HepG2 (cell line): ENCODE results near the gene KATNAL1. TPM values are rescaled to one million over a fixed set of nuclear protein-coding genes. Genes with fewer than 3 reads are reported as not detected.

Experiments
- ATAC-seq: fragments of 200-7000 bp; cut with Tn5 transposase; 3 replicates; pipeline ENCODE4 v1.9.1; 2020; ENCODE audit warnings: mild to moderate bottlenecking, moderate library complexity
- BruUV-seq: library from RNA; stranded (reverse); fragments of 400-500 nt; replicated peaks from 2 replicates; lab custom pipeline; 2021; lab: Mats Ljungman, UMichigan
- CTCF ChIA-PET: fragments of 300-600 bp; formaldehyde crosslinking; extraction: SDS; loops from one replicate; lab custom pipeline; 2021; ENCODE audit warnings: low total read pairs, inconsistent platforms, low intra/inter-chr PET ratio; lab: Yijun Ruan, JAX
- POLR2A ChIA-PET: fragments of 350-600 bp; sonication (Branson Sonifier 250); formaldehyde crosslinking; loops from one replicate; lab custom pipeline; 2020; ENCODE audit warnings: antibody characterized with exemption, inconsistent platforms; lab: Yijun Ruan, JAX
- DNase-seq: peaks from one replicate; pipeline ENCODE4 v3.0.0-alpha.2; 2015; ENCODE audit warnings: low spot score
- FAIRE-seq: peaks from 3 replicates; lab custom pipeline; 2011; peaks lifted over from hg19 to GRCh38; lab: Jason Lieb, UNC
- H2AFZ ChIP-seq: one replicate; pipeline ENCODE4 v1.6.1; 2011; ENCODE audit warnings: low read length, inconsistent platforms
- H3K27ac ChIP-seq: fragments of 300-600 bp; 3 replicates; pipeline ENCODE4 v1.8.0; 2011; ENCODE audit warnings: mixed run types, mild to moderate bottlenecking, mixed read lengths, low read length, inconsistent platforms; ENCODE audit not compliant: insufficient read depth; ENCODE audit errors: extremely low read length
- H3K27me3 ChIP-seq, 2 experiments: fragments of 200-600 bp in 1 of 2; 2 replicates in 1 of 2; 3 replicates in 1 of 2; pipeline versions ENCODE4 v1.6.0 to v1.8.0; 2011; ENCODE audit warnings: low read length in 2 of 2, mild to moderate bottlenecking in 2 of 2, moderate library complexity in 2 of 2, inconsistent platforms in 1 of 2; ENCODE audit not compliant: insufficient read depth in 2 of 2, control insufficient read depth in 1 of 2
- H3K36me3 ChIP-seq, 2 experiments: fragments of 200-600 bp in 1 of 2; replicated peaks in 1 of 2; 2 replicates in 1 of 2; 3 replicates in 1 of 2; pipeline versions ENCODE4 v1.5.1 to v1.8.0; 2011; ENCODE audit warnings: low read length in 2 of 2, inconsistent platforms in 1 of 2; ENCODE audit not compliant: insufficient read depth in 2 of 2, control insufficient read depth in 1 of 2
- H3K4me1 ChIP-seq: 2 replicates; pipeline ENCODE4 v1.5.1; 2012; ENCODE audit warnings: low read length, inconsistent platforms; ENCODE audit not compliant: insufficient read depth
- H3K4me2 ChIP-seq: 2 replicates; pipeline ENCODE4 v1.6.0; 2011; ENCODE audit warnings: low read depth, low read length, inconsistent platforms
- H3K4me3 ChIP-seq, 3 experiments: fragments of 200-600 bp in 1 of 3; sonication (generic), shearing (Covaris generic) in 1 of 3; replicated peaks in 1 of 3; 2 replicates each; pipeline ENCODE4 v1.5.1; 2011 to 2016; ENCODE audit warnings: low read length in 3 of 3, inconsistent platforms in 2 of 3, low read depth in 2 of 3, mild to moderate bottlenecking in 2 of 3, control low read depth in 1 of 3, mixed read lengths in 1 of 3; ENCODE audit not compliant: insufficient read depth in 1 of 3
- H3K79me2 ChIP-seq: one replicate; pipeline ENCODE4 v1.6.1; 2011; ENCODE audit warnings: low read length, inconsistent platforms; ENCODE audit not compliant: insufficient read depth
- H3K9ac ChIP-seq: 2 replicates; pipeline ENCODE4 v1.6.0; 2011; ENCODE audit warnings: mild to moderate bottlenecking, low read depth, low read length, inconsistent platforms; ENCODE audit not compliant: insufficient read depth
- H3K9me3 ChIP-seq: 2 replicates; pipeline ENCODE4 v1.5.1; 2012; ENCODE audit warnings: mild to moderate bottlenecking, low read length
- H4K20me1 ChIP-seq: 2 replicates; pipeline ENCODE4 v1.6.0; 2011; ENCODE audit warnings: inconsistent platforms, mild to moderate bottlenecking, low read length, moderate library complexity; ENCODE audit not compliant: insufficient read depth
- DDIT3 ChIP-seq: sonication (generic); formaldehyde crosslinking; IDR thresholded peaks from 2 replicates; pipeline ENCODE4 v1.4.0; 2020; ENCODE audit warnings: mild to moderate bottlenecking, missing genetic modification reagents
- EEA1 ChIP-seq: sonication (generic); formaldehyde crosslinking; IDR thresholded peaks from 2 replicates; pipeline ENCODE4 v1.5.1; 2020; ENCODE audit warnings: mild to moderate bottlenecking, missing genetic modification reagents, borderline replicate concordance
- ETV5 ChIP-seq: IDR thresholded peaks from 2 replicates; pipeline ENCODE4 v1.6.1; 2018; ENCODE audit warnings: missing biosample characterization, missing genetic modification reagents, inconsistent platforms, borderline replicate concordance
- MED13 ChIP-seq: sonication (generic); formaldehyde crosslinking; IDR thresholded peaks from 2 replicates; pipeline ENCODE4 v1.5.0; 2020; ENCODE audit warnings: missing genetic modification reagents
- NFAT5 ChIP-seq: sonication (generic); formaldehyde crosslinking; IDR thresholded peaks from 2 replicates; pipeline ENCODE4 v1.4.0; 2020; ENCODE audit warnings: missing genetic modification reagents
- RBM22 ChIP-seq: fragments of 200-400 bp; formaldehyde crosslinking; optimal IDR thresholded peaks from 2 replicates; pipeline ENCODE3; 2017; ENCODE audit warnings: mild to moderate bottlenecking, low read length, moderate library complexity
- ZNF350 ChIP-seq: sonication (generic); formaldehyde crosslinking; IDR thresholded peaks from 2 replicates; pipeline ENCODE4 v1.4.0; 2020; ENCODE audit warnings: mild to moderate bottlenecking, low read depth, missing genetic modification reagents, borderline replicate concordance
- ZNF513 ChIP-seq: sonication (generic); formaldehyde crosslinking; conservative IDR thresholded peaks from 2 replicates; pipeline ENCODE4 v1.5.0; 2020; ENCODE audit warnings: missing genetic modification reagents
- ZNF564 ChIP-seq: sonication (generic); formaldehyde crosslinking; IDR thresholded peaks from 2 replicates; pipeline ENCODE4 v1.8.1; 2023; ENCODE audit warnings: mild to moderate bottlenecking, missing genetic modification reagents
- ZNF687 ChIP-seq: sonication (generic); formaldehyde crosslinking; IDR thresholded peaks from 2 replicates; pipeline ENCODE4 v1.5.1; 2020; ENCODE audit warnings: mild to moderate bottlenecking, missing genetic modification reagents, moderate library complexity
- ZNF713 ChIP-seq: sonication (generic); formaldehyde crosslinking; IDR thresholded peaks from 2 replicates; pipeline ENCODE4 v1.4.0; 2020; ENCODE audit warnings: mild to moderate bottlenecking, missing genetic modification reagents
- WGBS: methylation state at CpG from one replicate; pipeline ENCODE4 v1.1.6; 2017; ENCODE audit warnings: low lambda C conversion rate; 5-methylcytosine and 5-hydroxymethylcytosine counted together
- in situ Hi-C: cut with HindIII; loops from 2 replicates; pipeline ENCODE4 v1.10.0; 2017; ENCODE audit warnings: low pct_unique_long_range_greater_than_20kb; ENCODE audit not compliant: extremely low pct_ligation_motif_present
- intact Hi-C: fragments of 100-400 bp; cut with micrococcal nuclease; formaldehyde crosslinking; loops from one replicate; pipeline ENCODE4 v1.10.0; 2022; ENCODE audit not compliant: unreplicated experiment
- polyA plus RNA-seq, 8 experiments: library from polyadenylated mRNA; depleted of rRNA in 3 of 8; stranded (reverse) in 7 of 8; unstranded in 1 of 8; fragments of >200 nt; fragmentation: Illumina TruSeq in 4 of 8; extraction: Trizol in 4 of 8; gene quantifications; 2 replicates each; pipeline versions ENCODE4 v1.2.1 to v1.2.3, GENCODE V29; 2011 to 2016; ENCODE audit warnings: low read depth in 4 of 8, missing spikeins in 1 of 8, mixed read lengths in 1 of 8; ENCODE audit not compliant: insufficient read depth in 1 of 8
- total RNA-seq, 5 experiments: library from RNA; depleted of rRNA; stranded (reverse); fragments of >200 nt; fragmentation: Illumina TruSeq; extraction: Trizol; gene quantifications; 2 replicates each; pipeline ENCODE4 v1.2.3, GENCODE V29; 2016; ENCODE audit warnings: low read depth in 1 of 5

Gene KATNAL1
- total and polyA plus RNA-seq, 2 of the 13 experiments (the other 11 are each of a cell fraction or from before 2014, with no cell fraction given), result 3.2 to 11.8 TPM

- TF ChIP-seq MED13 (CRISPR knock-in tag) (no peak), ETV5 (CRISPR knock-in tag) (no peak), NFAT5 (CRISPR knock-in tag) (no peak), EEA1 (CRISPR knock-in tag) (no peak), DDIT3 (no peak), ZNF713 (CRISPR knock-in tag) (no peak), ZNF513 (CRISPR knock-in tag) (no peak), ZNF564 (CRISPR knock-in tag) (no peak), ZNF350 (CRISPR knock-in tag) (no peak), ZNF687 (CRISPR knock-in tag) (no peak), RBM22 (no peak)
- no TSS peak for BruUV-seq
- H3K4me2 ChIP-seq, result no peak overlapping the region
- POLR2A ChIA-PET, result no interaction called here
- H3K36me3 ChIP-seq, result peaks cover 0 to 2% of the 10 kb centered on the region in 2 experiments; a peak in 3 of 5 replicates
- intact Hi-C loops, result no loop called here
- H3K27me3 ChIP-seq, result no peaks in the 10 kb centered on the region
- H3K9me3 ChIP-seq, result no peaks in the 10 kb centered on the region
- ATAC-seq (no peak), DNase-seq (no peak), FAIRE-seq (no peak)
- no peak overlapping the region for H3K4me3 ChIP-seq
- in situ Hi-C loops, result no loop called here
- H4K20me1 ChIP-seq, result no peaks in the 10 kb centered on the region
- H3K9ac ChIP-seq, result no peak overlapping the region
- H2AFZ ChIP-seq, result no peak overlapping the region
- no peak overlapping the region for H3K27ac ChIP-seq
- H3K79me2 ChIP-seq, result no peaks in the 10 kb centered on the region
- 100% methylated on average over 1 of the region's 1 CpG for WGBS
- no peaks in the 10 kb centered on the region for H3K4me1 ChIP-seq
- CTCF ChIA-PET, result no interaction called here
Measured at GRCh38 chr13:30235216-30235615, 72.1 kb downstream of the KATNAL1 start.
